IMR-90 (cell line): Measurements from ENCODE around the gene FHL2.

Experiments
- CEBPB ChIP-seq: IDR thresholded peaks from 2 replicates; pipeline ENCODE4 v1.6.1; 2012; ENCODE audit warnings: low read depth, low read length, improper control_type of control experiment
- CTCF ChIP-seq: conservative IDR thresholded peaks from 2 replicates; pipeline ENCODE4 v1.5.1; 2012; ENCODE audit warnings: mild to moderate bottlenecking, low read depth, low read length, improper control_type of control experiment
- ELK1 ChIP-seq: fragments of 150-350 bp; IDR thresholded peaks from 2 replicates; pipeline ENCODE4 v1.6.1; 2016; ENCODE audit warnings: low read depth, mild to moderate bottlenecking, low read length, moderate library complexity, borderline replicate concordance
- MAFK ChIP-seq: IDR thresholded peaks from 2 replicates; pipeline ENCODE4 v1.6.1; 2012; ENCODE audit warnings: low read depth, low read length, improper control_type of control experiment
- MAZ ChIP-seq: IDR thresholded peaks from 2 replicates; pipeline ENCODE4 v1.6.1; 2012; ENCODE audit warnings: low read depth, mild to moderate bottlenecking, low read length, improper control_type of control experiment, moderate library complexity, borderline replicate concordance
- NFE2L2 ChIP-seq: fragments of 150-350 bp; IDR thresholded peaks from 2 replicates; pipeline ENCODE4 v1.6.1; 2016; ENCODE audit warnings: low read depth, mild to moderate bottlenecking, low read length
- POLR2A ChIP-seq: IDR thresholded peaks from 2 replicates; pipeline ENCODE4 v1.6.1; 2012; ENCODE audit warnings: mild to moderate bottlenecking, low read depth, low read length
- RAD21 ChIP-seq: IDR thresholded peaks from 2 replicates; pipeline ENCODE4 v1.6.1; 2012; ENCODE audit warnings: low read length, improper control_type of control experiment
- RCOR1 ChIP-seq: IDR thresholded peaks from 2 replicates; pipeline ENCODE4 v1.6.1; 2012; ENCODE audit warnings: mild to moderate bottlenecking, low read length, improper control_type of control experiment; ENCODE audit not compliant: insufficient replicate concordance
- RFX5 ChIP-seq: IDR thresholded peaks from 2 replicates; pipeline ENCODE4 v1.8.0; 2012; ENCODE audit warnings: low read depth, mild to moderate bottlenecking, low read length, moderate library complexity
- USF2 ChIP-seq: fragments of 150-350 bp; IDR thresholded peaks from 2 replicates; pipeline ENCODE4 v1.6.1; 2017; ENCODE audit warnings: mild to moderate bottlenecking, antibody characterized with exemption, low read length, low read depth

GRCh38 chr2:105335469-105335868 is 63.4 kb downstream of the FHL2 start:
- no peak for TF ChIP-seq NFE2L2
- no peak for TF ChIP-seq ELK1
- no peak for TF ChIP-seq RFX5
- no peak for TF ChIP-seq CTCF
- TF ChIP-seq POLR2A = no peak
- TF ChIP-seq RAD21 = no peak
- TF ChIP-seq MAZ = no peak
- TF ChIP-seq USF2 = no peak
- no peak for TF ChIP-seq CEBPB
- no peak for TF ChIP-seq RCOR1
- TF ChIP-seq MAFK = peak; percentile 95
